PC-3 (cell line): ENCODE results near the gene ARHGAP24. TPM values are rescaled to one million over a fixed set of nuclear protein-coding genes. Genes with fewer than 3 reads are reported as not detected.

Experiments used
- ATAC-seq: fragments of 200-7000 bp; cut with Tn5 transposase; 2 replicates; pipeline ENCODE4 v1.9.1; 2020; ENCODE audit warnings: mild to moderate bottlenecking, moderate library complexity
- BruUV-seq: library from RNA; stranded (reverse); fragments of 400-500 nt; replicated peaks from 2 replicates; lab custom pipeline; 2021; lab: Mats Ljungman, UMichigan
- CTCF ChIA-PET: fragments of 300-600 bp; sonication (Branson Sonifier 250); formaldehyde crosslinking; loops from one replicate; lab custom pipeline; 2022; ENCODE audit warnings: antibody characterized with exemption; lab: Charles Lee
- POLR2A ChIA-PET: fragments of 300-600 bp; sonication (Branson Sonifier 250); formaldehyde crosslinking; loops from one replicate; lab custom pipeline; 2022; ENCODE audit warnings: antibody characterized with exemption; ENCODE audit not compliant: unreplicated experiment; lab: Charles Lee
- DNase-seq: peaks from one replicate; pipeline ENCODE4 v3.0.0-alpha.2; 2015
- H2AFZ ChIP-seq: fragments of 300-600 bp; sonication (generic); 2 replicates; pipeline ENCODE4 v1.6.0; 2016; ENCODE audit warnings: antibody characterized with exemption, low read length
- H3F3A ChIP-seq: fragments of 300-600 bp; sonication (generic); one replicate; pipeline ENCODE4 v1.6.0; 2017; ENCODE audit warnings: antibody characterized with exemption, low read length, control low read depth, mild to moderate bottlenecking; ENCODE audit not compliant: unreplicated experiment
- H3K27ac ChIP-seq: fragments of 300-600 bp; sonication (generic); 2 replicates; pipeline ENCODE4 v1.5.1; 2016; ENCODE audit warnings: mild to moderate bottlenecking, low read length
- H3K27me3 ChIP-seq: fragments of 300-600 bp; sonication (generic); 2 replicates; pipeline ENCODE4 v1.6.1; 2016; ENCODE audit warnings: low read length, mixed read lengths
- H3K36me3 ChIP-seq: fragments of 300-600 bp; sonication (generic); 2 replicates; pipeline ENCODE4 v1.6.1; 2016; ENCODE audit warnings: low read depth, mixed run types, low read length, mixed read lengths
- H3K4me1 ChIP-seq: fragments of 300-600 bp; sonication (generic); 2 replicates; pipeline ENCODE4 v1.5.1; 2016; ENCODE audit warnings: low read length; ENCODE audit not compliant: insufficient read depth
- H3K4me2 ChIP-seq: fragments of 300-600 bp; sonication (generic); 2 replicates; pipeline ENCODE4 v1.6.0; 2016; ENCODE audit warnings: low read length
- H3K4me3 ChIP-seq: fragments of 300-600 bp; sonication (generic); 2 replicates; pipeline ENCODE4 v1.5.1; 2016; ENCODE audit warnings: mild to moderate bottlenecking, low read length, mixed read lengths
- H3K79me2 ChIP-seq: fragments of 300-600 bp; sonication (generic); 2 replicates; pipeline ENCODE4 v1.6.1; 2017; ENCODE audit warnings: low read length, mixed read lengths
- H3K9ac ChIP-seq: fragments of 300-600 bp; sonication (generic); 2 replicates; pipeline ENCODE4 v1.6.0; 2016; ENCODE audit warnings: mild to moderate bottlenecking, low read length
- H3K9me2 ChIP-seq: fragments of 300-600 bp; sonication (generic); replicated peaks from 2 replicates; pipeline ENCODE4 v1.6.1; 2016; ENCODE audit warnings: mixed run types, low read length, mixed read lengths
- H3K9me3 ChIP-seq: fragments of 300-600 bp; sonication (generic); 2 replicates; pipeline ENCODE4 v1.6.1; 2016; ENCODE audit warnings: low read length, mixed read lengths
- H4K20me1 ChIP-seq: fragments of 300-600 bp; sonication (generic); 2 replicates; pipeline ENCODE4 v1.6.1; 2016; ENCODE audit warnings: low read length, mixed read lengths
- CTCF ChIP-seq: fragments of 300-600 bp; sonication (generic); conservative IDR thresholded peaks from 2 replicates; pipeline ENCODE4 v1.5.1; 2017; ENCODE audit warnings: antibody characterized with exemption, low read depth, mild to moderate bottlenecking, low read length
- EZH2 ChIP-seq: fragments of 300-600 bp; sonication (generic); IDR thresholded peaks from one replicate; pipeline ENCODE4 v1.6.1; 2017; ENCODE audit warnings: antibody characterized with exemption, mild to moderate bottlenecking, low read length; ENCODE audit not compliant: unreplicated experiment
- EZH2phosphoT487 ChIP-seq: fragments of 300-600 bp; sonication (generic); IDR thresholded peaks from 2 replicates; pipeline ENCODE4 v1.6.1; 2018; ENCODE audit warnings: mild to moderate bottlenecking, antibody characterized with exemption, low read length, borderline replicate concordance
- intact Hi-C: fragments of 100-400 bp; cut with micrococcal nuclease; formaldehyde crosslinking; loops from 2 replicates; pipeline ENCODE4 v1.9.0; 2023
- total RNA-seq: library from RNA; depleted of rRNA; stranded (reverse); fragments of >200 nt; gene quantifications from 2 replicates; pipeline ENCODE4 v1.2.3, GENCODE V29; 2014

Gene ARHGAP24
- total RNA-seq, 1 experiment from 2014 or later = 7.4 TPM

GRCh38 chr4:85952972-85953650 is 478.2 kb downstream of the ARHGAP24 start:
- H3K4me1 ChIP-seq = peaks cover 32% of the 10 kb centered on the region
- no peak for TF ChIP-seq EZH2phosphoT487
- TF ChIP-seq EZH2 = no peak
- no peak for TF ChIP-seq CTCF
- no peaks in the 10 kb centered on the region for H4K20me1 ChIP-seq
- no TSS peak for BruUV-seq
- CTCF ChIA-PET = no interaction called here
- POLR2A ChIA-PET = no interaction called here
- H3F3A ChIP-seq = no peaks in the 10 kb centered on the region
- no peak for DNase-seq
- H3K27me3 ChIP-seq = no peaks in the 10 kb centered on the region
- H3K9me3 ChIP-seq = no peaks in the 10 kb centered on the region
- peak overlapping the region; percentile 94 for H3K27ac ChIP-seq
- no peak; the same call in 1 of the 2 replicates for ATAC-seq
- no peaks in the 10 kb centered on the region for H3K36me3 ChIP-seq
- H2AFZ ChIP-seq = no peak overlapping the region
- H3K9ac ChIP-seq = peak overlapping the region; percentile 85
- H3K9me2 ChIP-seq = no peaks in the 10 kb centered on the region
- H3K79me2 ChIP-seq = no peaks in the 10 kb centered on the region
- intact Hi-C loops = loop anchor here (5.0 kb wide), 1 partner anchor 166 kb away; no protein-coding TSS in a partner anchor
- peak overlapping the region; percentile 74 for H3K4me2 ChIP-seq
- H3K4me3 ChIP-seq = peak overlapping the region; percentile 23; the same call in 1 of the 2 replicates

GRCh38 chr4:85953651-85954018 is 478.7 kb downstream of the ARHGAP24 start:
- ChIA-PET POLR2A (no interaction called here), CTCF (no interaction called here)
- H3K79me2 ChIP-seq = no peaks in the 10 kb centered on the region
- H3K9me2 ChIP-seq = no peaks in the 10 kb centered on the region
- TF ChIP-seq EZH2 = no peak
- no peak for TF ChIP-seq CTCF
- H3K9ac ChIP-seq = peak overlapping the region; percentile 85
- H3K4me2 ChIP-seq = peak overlapping the region; percentile 74
- DNase-seq (peak; percentile 81), ATAC-seq (peak; percentile 89)
- no peaks in the 10 kb centered on the region for H3K36me3 ChIP-seq
- H3K27ac ChIP-seq = peak overlapping the region; percentile 94
- intact Hi-C loops = loop anchor here (5.0 kb wide), 1 partner anchor 166 kb away; no protein-coding TSS in a partner anchor
- no peaks in the 10 kb centered on the region for H3K27me3 ChIP-seq
- peak overlapping the region; percentile 23; the same call in 1 of the 2 replicates for H3K4me3 ChIP-seq
- no peaks in the 10 kb centered on the region for H4K20me1 ChIP-seq
- no TSS peak for BruUV-seq
- H3K4me1 ChIP-seq = peaks cover 32% of the 10 kb centered on the region
- H3F3A ChIP-seq = no peaks in the 10 kb centered on the region
- peak overlapping the region; percentile 52; the same call in 1 of the 2 replicates for H2AFZ ChIP-seq
- no peaks in the 10 kb centered on the region for H3K9me3 ChIP-seq

- intact Hi-C loops = no loop called here
- Histone ChIP-seq H3K36me3 (no peaks in the 10 kb centered on the region), H3K27me3 (no peaks in the 10 kb centered on the region), H3K9me2 (no peaks in the 10 kb centered on the region), H3F3A (no peaks in the 10 kb centered on the region), H3K79me2 (no peaks in the 10 kb centered on the region), H4K20me1 (no peaks in the 10 kb centered on the region), H3K27ac (no peak overlapping the region), H2AFZ (no peak overlapping the region), H3K4me3 (no peak overlapping the region), H3K9me3 (no peaks in the 10 kb centered on the region), H3K9ac (no peak overlapping the region), H3K4me2 (no peak overlapping the region), H3K4me1 (peaks cover 33% of the 10 kb centered on the region)
- peak; percentile 44 for DNase-seq
- no peak for TF ChIP-seq EZH2phosphoT487
- ChIA-PET CTCF (no interaction called here), POLR2A (no interaction called here)
- no TSS peak for BruUV-seq
- no peak for ATAC-seq
These were observed 480.8 kb downstream of the ARHGAP24 start for GRCh38 chr4:85955620-85956292.
